DOHH2 (cell line): ENCODE data around the gene ENO1.

ENCODE experiments used
- CTCF ChIP-seq: fragments of 200-600 bp; sonication (generic); IDR thresholded peaks from one replicate; pipeline ENCODE4 v1.5.1; 2014; ENCODE audit warnings: antibody characterized with exemption, mild to moderate bottlenecking, low read depth, low read length; ENCODE audit not compliant: poor library complexity, severe bottlenecking
- EZH2phosphoT487 ChIP-seq: fragments of 200-600 bp; sonication (generic); IDR thresholded peaks from 2 replicates; pipeline ENCODE4 v1.6.1; 2017; ENCODE audit warnings: borderline replicate concordance, mild to moderate bottlenecking, antibody characterized with exemption, low read length, moderate library complexity, mixed read lengths

GRCh38 chr1:8822373-8823294, 55.9 kb downstream of the ENO1 start:
- TF ChIP-seq CTCF, result no peak
- TF ChIP-seq EZH2phosphoT487, result no peak
